HG02610 (cell line): ENCODE data around the gene VEGFA.
"Not testable (repeated sequence)": the region's sequence is repeated elsewhere in the genome, so short reads cannot be mapped to it uniquely, and the experiment has no call there.

Experiments
- ATAC-seq: cut with Tn5 transposase; IDR thresholded peaks from one replicate; pipeline ENCODE4 v1.9.1; 2021; ENCODE audit warnings: mild to moderate bottlenecking, moderate library complexity; ENCODE audit not compliant: unreplicated experiment

Gene VEGFA

GRCh38 chr6:43801495-43802181 is 31.6 kb downstream of the VEGFA start:
- no peak for ATAC-seq

- ATAC-seq, result no peak
Measured at GRCh38 chr6:43803055-43803782, 33.2 kb downstream of the VEGFA start.

GRCh38 chr6:43803783-43804549 is 34.0 kb downstream of the VEGFA start:
- no peak for ATAC-seq

- ATAC-seq, result no peak
Measured at GRCh38 chr6:43804550-43805223, 34.7 kb downstream of the VEGFA start.

- no peak for ATAC-seq
Measured at GRCh38 chr6:43805699-43806042, 35.7 kb downstream of the VEGFA start.

- ATAC-seq, result no peak
Measured at GRCh38 chr6:43806043-43806757, 36.2 kb downstream of the VEGFA start.

- ATAC-seq, result no peak
Measured at GRCh38 chr6:43806758-43807227, 36.8 kb downstream of the VEGFA start.

- ATAC-seq, result no peak
Measured at GRCh38 chr6:43807228-43808061, 37.4 kb downstream of the VEGFA start.

GRCh38 chr6:43808412-43808811 is 38.4 kb downstream of the VEGFA start:
- no peak for ATAC-seq

- no peak for ATAC-seq
Measured at GRCh38 chr6:43809417-43810305, 39.6 kb downstream of the VEGFA start.

GRCh38 chr6:43810965-43811732 is 41.1 kb downstream of the VEGFA start:
- no peak for ATAC-seq

- no peak for ATAC-seq
Measured at GRCh38 chr6:43811733-43812099, 41.7 kb downstream of the VEGFA start.

GRCh38 chr6:43812850-43813578 is 43.0 kb downstream of the VEGFA start:
- ATAC-seq, result no peak

- no peak for ATAC-seq
Measured at GRCh38 chr6:43814111-43814510, 44.1 kb downstream of the VEGFA start.

- ATAC-seq, result no peak
Measured at GRCh38 chr6:43814865-43815264, 44.9 kb downstream of the VEGFA start.

GRCh38 chr6:43817192-43817591 is 47.2 kb downstream of the VEGFA start:
- ATAC-seq, result no peak

GRCh38 chr6:43818973-43819372 is 49.0 kb downstream of the VEGFA start:
- ATAC-seq, result not testable (repeated sequence)
